ENCODE results near the gene PACRG. TPM values are rescaled to one million over a fixed set of nuclear protein-coding genes. Genes with fewer than 3 reads are reported as not detected.

PACRG gene
- total and polyA plus RNA-seq, 2 of the 13 experiments (the other 11 are each of a cell fraction or from before 2014, with no cell fraction given): 0.13 TPM; not detected in 1

GRCh38 chr6:163118941-163119340 is 391.2 kb downstream of the PACRG start (continued):
- TF ChIP-seq RORA (CRISPR knock-in tag; IDR thresholded peaks at IDR 0.05) (no peak), ZNF556 (CRISPR knock-in tag; IDR thresholded peaks at IDR 0.05; ENCODE audit: borderline replicate concordance) (no peak), ZNF282 (IDR thresholded peaks at IDR 0.05; ENCODE audit: partially characterized antibody) (no peak), RFX5 (IDR thresholded peaks at IDR 0.05; ENCODE audit: low read depth, low read length) (no peak)

GRCh38 chr6:163120223-163120622 is 392.4 kb downstream of the PACRG start:
- H4K20me1 ChIP-seq (ENCODE audit: insufficient read depth, low read length): no peaks in the 10 kb centered on the region
- no peak overlapping the region for H2AFZ ChIP-seq (ENCODE audit: low read length)
- FAIRE-seq (no peak), DNase-seq (ENCODE audit: low spot score) (peak; percentile 5), ATAC-seq (peak; percentile 82)
- H3K36me3 ChIP-seq (replicated peaks in 1 of 2; ENCODE audit: control insufficient read depth in 1 of 2, insufficient read depth in 2 of 2, low read length in 2 of 2): no peaks in the 10 kb centered on the region
- ChIA-PET POLR2A (no interaction called here), CTCF (ENCODE audit: low intra/inter-chr PET ratio, low total read pairs) (no interaction called here)
- no peaks in the 10 kb centered on the region for H3K4me1 ChIP-seq (ENCODE audit: insufficient read depth, low read length)
- no peaks in the 10 kb centered on the region for H3K79me2 ChIP-seq (ENCODE audit: insufficient read depth, low read length)
- in situ Hi-C loops (cut with HindIII; ENCODE audit: extremely low pct_ligation_motif_present, low pct_unique_long_range_greater_than_20kb) (no loop called here), intact Hi-C loops (cut with micrococcal nuclease; ENCODE audit: unreplicated experiment) (no loop called here)
- H3K4me3 ChIP-seq (replicated peaks in 1 of 3; ENCODE audit: insufficient read depth in 1 of 3, low read depth in 2 of 3, low read length in 3 of 3): no peak overlapping the region
- BruUV-seq (replicated peaks): no TSS peak
- no peak overlapping the region for H3K27ac ChIP-seq (ENCODE audit: extremely low read length, insufficient read depth, low read length)
- H3K27me3 ChIP-seq (ENCODE audit: control insufficient read depth in 1 of 2, insufficient read depth in 2 of 2, low read length in 2 of 2): peaks cover 0 to 17% of the 10 kb centered on the region in 2 experiments; a peak in 1 of 5 replicates
- H3K4me2 ChIP-seq (ENCODE audit: low read depth, low read length): no peak overlapping the region
- H3K9ac ChIP-seq (ENCODE audit: insufficient read depth, low read depth, low read length): no peak overlapping the region
- 33% methylated on average over 3 of the region's 3 CpGs for WGBS (ENCODE audit: low lambda C conversion rate)
- no peaks in the 10 kb centered on the region for H3K9me3 ChIP-seq (ENCODE audit: low read length)
- no peak for TF ChIP-seq GPBP1L1 (CRISPR knock-in tag; IDR thresholded peaks at IDR 0.05)
- TF ChIP-seq PLRG1 (conservative IDR thresholded peaks at IDR 0.05): no peak
- peak; percentile 43 for TF ChIP-seq STAG1 (CRISPR knock-in tag; IDR thresholded peaks at IDR 0.05)
- TF ChIP-seq CTCF (CRISPR knock-in tag; IDR thresholded peaks at IDR 0.05): peak; percentile 20; the same call in 1 of the 2 replicates
- no peak for TF ChIP-seq GABPB1 (CRISPR knock-in tag; IDR thresholded peaks at IDR 0.05)
